Stomach (tissue), 4 donors: ENCODE results near the gene ZNF285.
"Not testable (repeated sequence)": the region's sequence is repeated elsewhere in the genome, so short reads cannot be mapped to it uniquely, and the experiment has no call there.

Source experiments
- POLR2A ChIP-seq, 4 donors: fragments of 450-650 bp; IDR thresholded peaks; one replicate each; pipeline ENCODE4 v1.6.1; 2016; ENCODE audit warnings: antibody characterized with exemption in 4 of 4, control low read depth in 2 of 4, mild to moderate bottlenecking in 1 of 4, moderate library complexity in 1 of 4
- TF ChIP-seq, protein P1 (sequence below), 7 experiments: fragments of 450-650 bp in 4 of 7; fragments of 200-600 bp in 3 of 7; sonication (generic) in 3 of 7; IDR thresholded peaks; one replicate each; pipeline ENCODE4 v1.5.1; 2016 to 2019; ENCODE audit warnings: antibody characterized with exemption in 7 of 7, control low read depth in 2 of 7, mild to moderate bottlenecking in 1 of 7

DNA sequence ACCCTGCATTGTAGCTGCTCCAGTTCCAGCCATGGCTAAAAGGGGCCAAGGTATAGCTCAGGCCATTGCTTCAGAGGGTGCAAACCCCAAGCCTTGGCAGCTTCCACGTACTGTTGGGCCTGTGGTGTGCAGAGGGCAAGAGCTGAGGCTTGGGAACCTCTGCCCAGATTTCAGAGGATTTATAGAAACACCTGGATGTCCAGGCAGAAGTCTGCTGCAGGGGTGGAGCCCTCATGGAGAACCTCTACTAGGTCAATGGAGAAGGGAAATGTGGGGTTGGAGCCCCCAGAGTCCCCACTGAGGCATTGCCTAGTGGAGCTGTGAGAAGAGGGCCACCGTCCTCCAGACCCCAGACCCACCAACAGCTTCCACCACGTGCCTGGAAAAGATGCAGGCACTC is 66.8 kb downstream of the ZNF285 start:
- TF ChIP-seq, protein P1, sequence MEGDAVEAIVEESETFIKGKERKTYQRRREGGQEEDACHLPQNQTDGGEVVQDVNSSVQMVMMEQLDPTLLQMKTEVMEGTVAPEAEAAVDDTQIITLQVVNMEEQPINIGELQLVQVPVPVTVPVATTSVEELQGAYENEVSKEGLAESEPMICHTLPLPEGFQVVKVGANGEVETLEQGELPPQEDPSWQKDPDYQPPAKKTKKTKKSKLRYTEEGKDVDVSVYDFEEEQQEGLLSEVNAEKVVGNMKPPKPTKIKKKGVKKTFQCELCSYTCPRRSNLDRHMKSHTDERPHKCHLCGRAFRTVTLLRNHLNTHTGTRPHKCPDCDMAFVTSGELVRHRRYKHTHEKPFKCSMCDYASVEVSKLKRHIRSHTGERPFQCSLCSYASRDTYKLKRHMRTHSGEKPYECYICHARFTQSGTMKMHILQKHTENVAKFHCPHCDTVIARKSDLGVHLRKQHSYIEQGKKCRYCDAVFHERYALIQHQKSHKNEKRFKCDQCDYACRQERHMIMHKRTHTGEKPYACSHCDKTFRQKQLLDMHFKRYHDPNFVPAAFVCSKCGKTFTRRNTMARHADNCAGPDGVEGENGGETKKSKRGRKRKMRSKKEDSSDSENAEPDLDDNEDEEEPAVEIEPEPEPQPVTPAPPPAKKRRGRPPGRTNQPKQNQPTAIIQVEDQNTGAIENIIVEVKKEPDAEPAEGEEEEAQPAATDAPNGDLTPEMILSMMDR (IDR thresholded peaks at IDR 0.05) = not testable (repeated sequence)
- TF ChIP-seq POLR2A (IDR thresholded peaks at IDR 0.05) = not testable (repeated sequence)
